Ureter (tissue), 1 donor: ENCODE results near the gene ZNF792. TPM values are rescaled to one million over a fixed set of nuclear protein-coding genes. Genes with fewer than 3 reads are reported as not detected.
"Not testable (repeated sequence)": the region's sequence is repeated elsewhere in the genome, so short reads cannot be mapped to it uniquely, and the experiment has no call there.

Experiments used
- DNase-seq: peaks from one replicate; pipeline ENCODE4 v3.0.0-alpha.2; 2020; ENCODE audit warnings: low spot score
- total RNA-seq: library from RNA; stranded (reverse); gene quantifications from one replicate; pipeline ENCODE4 v1.2.4, GENCODE V29; 2023
- donor health status: DM: yes; HTN: yes; CAD: no.

ZNF792 gene
- total RNA-seq, 1 donor from 2014 or later = 10.2 TPM

- DNase-seq = no peak
These were observed 34.9 kb upstream of the ZNF792 start for GRCh38 chr19:34998777-34999497.

DNA sequence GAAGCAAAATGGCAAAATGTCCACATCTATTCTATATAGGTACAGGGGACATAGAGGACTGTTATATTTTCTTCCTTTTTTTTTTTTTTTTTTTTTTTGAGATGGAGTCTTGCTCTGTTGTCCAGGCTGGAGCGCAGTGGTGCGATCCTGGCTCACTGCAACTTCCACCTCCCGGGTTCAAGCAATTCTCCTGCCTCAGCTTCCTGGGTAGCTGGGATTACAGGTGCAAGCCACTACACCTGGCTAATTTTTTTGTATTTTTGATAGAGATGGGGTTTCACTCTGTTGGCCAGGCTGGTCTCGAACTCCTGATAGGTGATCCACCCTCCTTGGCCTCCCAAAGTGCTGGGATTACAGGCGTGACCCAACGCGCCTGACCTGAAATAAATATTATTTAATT is 34.2 kb upstream of the ZNF792 start:
- DNase-seq = not testable (repeated sequence)

DNA sequence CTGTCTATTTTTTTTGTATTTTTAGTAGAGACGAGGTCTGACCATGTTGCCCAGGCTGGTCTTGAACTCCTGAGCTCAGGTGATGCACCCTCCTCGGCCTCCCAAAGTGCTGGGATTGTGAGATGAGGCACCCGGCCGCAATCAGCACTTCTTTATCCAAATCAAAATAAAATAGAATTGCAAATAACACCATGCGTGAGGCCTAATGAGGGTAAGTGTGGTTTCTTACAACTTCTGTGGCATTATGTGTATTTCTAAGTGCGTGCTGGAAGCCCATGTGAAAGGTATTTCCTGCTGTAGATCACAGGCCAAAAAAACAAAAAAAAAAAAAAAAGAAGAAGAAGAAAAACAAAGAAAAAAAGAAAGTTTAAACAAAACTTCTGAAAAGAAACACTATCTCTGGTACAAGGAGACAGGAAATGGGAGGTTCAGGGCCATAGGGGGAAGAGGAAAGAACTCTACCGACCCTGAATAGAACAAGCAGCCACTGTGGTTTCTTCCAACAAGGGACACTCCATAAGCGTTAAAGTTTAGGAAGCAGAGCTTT is 33.1 kb upstream of the ZNF792 start:
- no peak for DNase-seq

DNA sequence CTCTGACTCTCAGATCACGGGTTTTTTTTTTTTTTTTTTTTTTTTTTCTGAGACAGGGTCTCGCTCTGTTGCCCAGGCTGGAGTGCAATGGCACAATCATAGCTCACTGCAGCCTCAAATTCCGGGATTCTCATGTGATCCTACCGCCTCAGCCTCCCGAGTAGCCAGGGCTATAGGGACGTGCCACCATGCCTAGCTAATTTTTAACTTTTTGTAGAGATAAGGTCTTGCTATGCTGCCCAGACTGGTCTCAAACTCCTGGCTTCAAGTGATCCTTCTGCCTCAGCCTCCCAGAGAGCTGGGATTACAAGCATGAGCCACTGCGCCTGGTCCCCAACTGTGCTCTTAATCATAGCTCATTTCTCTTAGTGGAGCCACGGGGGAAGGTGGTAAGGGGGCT is 31.5 kb upstream of the ZNF792 start:
- DNase-seq = no peak

- no peak for DNase-seq
These were observed 30.9 kb upstream of the ZNF792 start for GRCh38 chr19:34994643-34995541.

DNA sequence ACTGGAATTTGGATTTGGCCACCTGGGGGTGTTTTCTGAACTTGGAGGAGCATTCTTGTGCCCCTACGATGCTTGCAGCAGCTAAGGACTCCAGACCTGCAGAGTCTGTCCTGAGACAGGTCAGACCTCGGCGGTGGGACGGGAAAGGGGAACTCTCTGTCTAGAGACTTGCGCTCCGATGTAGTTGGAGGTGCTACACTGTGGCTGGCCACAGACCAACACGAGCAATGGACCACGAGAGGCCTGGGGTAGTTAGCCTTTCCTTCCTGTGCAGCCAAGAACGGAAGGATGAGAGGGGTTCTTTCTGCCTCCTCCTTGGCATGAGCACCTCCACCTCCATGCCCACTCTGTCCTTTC is 30.2 kb upstream of the ZNF792 start:
- DNase-seq = no peak

DNA sequence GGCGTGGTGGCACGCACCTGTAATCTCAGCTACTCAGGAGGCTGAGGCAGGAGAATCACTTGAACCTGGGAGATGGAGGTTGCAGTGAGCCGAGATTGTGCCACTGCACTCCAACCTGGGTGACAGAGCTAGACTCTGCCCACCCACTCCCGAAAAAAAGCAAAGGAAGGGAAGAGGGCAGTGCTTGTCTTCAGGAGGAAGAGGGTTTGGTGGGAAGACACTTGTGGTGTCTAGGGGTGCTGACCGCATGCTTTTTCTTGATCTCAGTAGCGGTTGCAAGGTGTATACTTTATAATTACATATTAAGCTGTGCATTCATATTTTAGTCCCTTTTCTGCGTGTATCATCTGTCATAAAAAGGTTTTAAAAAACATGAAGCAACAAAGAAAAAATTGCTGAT is 28.6 kb upstream of the ZNF792 start:
- not testable (repeated sequence) for DNase-seq

- no peak for DNase-seq
These were observed 27.7 kb upstream of the ZNF792 start for GRCh38 chr19:34991542-34992333.

DNA sequence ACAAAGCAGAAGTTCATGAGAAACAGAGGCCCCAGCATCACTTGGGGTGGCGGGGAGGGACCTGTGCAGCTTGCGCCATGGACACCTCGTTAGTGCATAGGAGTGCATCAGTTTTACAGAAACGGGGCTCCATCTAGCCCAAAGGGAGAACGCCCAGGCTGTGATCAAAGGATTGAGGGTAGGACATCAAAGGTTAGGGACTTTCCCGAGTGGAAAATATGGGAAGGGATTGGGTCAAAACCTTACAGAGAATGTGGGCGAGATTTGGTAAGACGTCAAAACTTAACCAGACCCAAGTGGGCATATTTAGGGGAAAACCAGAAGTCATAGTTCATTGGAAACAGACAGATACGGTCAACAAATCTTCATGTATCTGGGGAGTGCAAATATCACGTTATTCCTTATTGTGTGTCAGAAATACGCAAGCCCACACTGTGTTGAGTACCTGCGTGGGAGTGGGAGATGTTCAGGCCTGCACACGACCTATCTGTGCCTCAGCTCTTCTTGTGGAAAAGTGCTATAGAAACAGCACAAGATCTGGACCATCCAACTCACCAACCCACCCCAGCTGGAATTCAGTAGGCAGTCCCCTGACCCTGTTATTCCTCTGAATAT is 26.7 kb upstream of the ZNF792 start:
- DNase-seq = no peak

GRCh38 chr19:34989298-34989697 is 25.3 kb upstream of the ZNF792 start:
- DNase-seq = no peak

GRCh38 chr19:34988119-34988518 is 24.1 kb upstream of the ZNF792 start:
- no peak for DNase-seq

DNA sequence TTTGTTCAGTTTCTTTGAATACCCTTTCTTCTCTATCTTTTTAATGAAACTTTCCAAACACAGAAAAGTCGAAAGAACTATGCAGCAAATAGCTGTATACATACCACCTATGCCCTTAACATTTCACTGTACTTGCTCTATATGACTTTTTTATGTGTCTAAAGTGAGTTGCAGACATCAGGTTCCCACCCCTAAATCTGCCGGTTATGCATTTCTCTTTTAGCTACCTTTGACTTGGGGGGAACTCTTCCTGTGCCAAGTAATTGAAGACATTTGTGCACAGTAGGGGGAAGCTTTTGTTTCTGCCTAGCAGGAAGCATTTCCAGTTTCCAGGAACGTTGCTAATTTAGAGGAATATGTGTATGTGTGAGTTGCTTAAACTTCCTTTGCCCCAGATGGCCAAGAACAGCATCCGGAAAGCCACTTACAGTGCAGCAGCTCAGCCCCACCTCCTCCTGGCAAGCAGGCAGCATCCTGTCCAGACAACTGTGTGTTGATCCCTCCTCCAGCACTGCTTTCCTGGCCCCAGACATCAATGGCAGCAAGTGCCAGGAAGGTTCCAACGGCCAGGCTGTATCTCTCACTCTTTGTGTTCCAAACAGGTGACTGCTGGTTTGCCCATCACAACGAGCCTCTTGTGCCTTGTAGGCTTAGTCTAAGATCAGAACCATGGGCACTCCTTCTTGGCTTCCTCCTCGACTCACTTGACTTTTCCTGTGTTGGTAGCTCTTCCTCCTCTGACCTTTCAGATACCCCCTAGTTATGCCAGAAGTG is 21.4 kb upstream of the ZNF792 start:
- no peak for DNase-seq

GRCh38 chr19:34984287-34984686 is 20.3 kb upstream of the ZNF792 start:
- no peak for DNase-seq

GRCh38 chr19:34983786-34984185 is 19.8 kb upstream of the ZNF792 start:
- DNase-seq = no peak

DNA sequence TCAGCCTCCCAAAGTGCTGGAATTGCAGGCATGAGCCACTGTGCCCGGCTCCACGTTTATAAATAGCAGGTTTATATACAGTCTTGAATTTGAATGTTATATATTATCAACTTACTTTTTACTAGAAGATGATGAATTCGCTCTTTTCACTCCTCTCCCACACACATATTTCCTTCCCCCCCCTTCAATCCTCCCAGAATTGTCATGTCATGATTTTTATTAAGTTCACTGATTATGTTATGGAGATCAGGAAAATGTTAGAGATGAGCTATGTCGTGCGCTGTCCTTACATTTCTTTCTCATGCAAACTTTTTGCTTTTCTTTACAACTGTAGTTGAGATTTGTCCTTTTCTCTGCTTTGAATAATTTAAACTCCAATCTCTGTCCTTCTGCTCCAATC is 18.2 kb upstream of the ZNF792 start:
- no peak for DNase-seq

- DNase-seq = no peak
These were observed 16.0 kb upstream of the ZNF792 start for GRCh38 chr19:34979819-34980640.

- DNase-seq = no peak
These were observed 12.6 kb upstream of the ZNF792 start for GRCh38 chr19:34976611-34977010.

DNA sequence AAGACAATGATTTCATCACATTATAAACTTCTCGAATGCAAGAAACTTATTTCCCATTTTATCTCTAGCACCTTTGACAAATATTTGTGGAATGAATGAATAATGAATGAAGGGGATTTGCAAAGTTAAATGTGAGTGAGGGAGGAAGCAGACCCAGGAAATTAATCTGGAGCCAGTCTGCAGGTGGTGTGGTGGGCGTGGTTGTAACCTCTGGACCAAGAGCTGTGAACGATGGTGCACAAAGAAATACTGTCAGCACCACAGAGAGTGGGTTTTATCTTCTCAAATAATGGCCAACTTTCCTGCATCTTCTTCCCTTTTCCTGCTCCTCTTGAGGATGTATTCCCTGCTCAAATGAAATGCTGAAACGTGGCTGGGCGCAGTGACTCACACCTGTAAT is 11.0 kb upstream of the ZNF792 start:
- DNase-seq = no peak

DNA sequence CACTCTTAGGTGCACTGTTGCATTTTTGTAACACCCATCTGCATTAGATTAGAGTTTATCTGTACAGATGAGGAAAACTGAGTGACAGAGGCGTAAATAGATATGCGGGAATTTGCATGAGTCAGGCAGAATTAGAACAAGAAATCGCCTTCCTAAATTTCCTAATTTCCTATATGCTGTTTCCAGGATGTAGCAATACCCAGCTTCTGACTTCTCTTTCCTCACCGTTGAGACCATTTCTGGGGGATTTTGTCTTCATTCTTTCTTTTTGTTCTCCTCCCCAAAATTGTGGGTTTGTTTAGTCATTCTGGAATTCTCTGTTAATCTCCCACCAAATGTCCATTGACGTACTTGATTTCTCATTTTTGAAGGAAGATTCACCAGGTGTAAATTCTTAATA is 10.6 kb upstream of the ZNF792 start:
- DNase-seq = no peak

- DNase-seq = no peak
These were observed 8.2 kb upstream of the ZNF792 start for GRCh38 chr19:34972163-34972705.
